SK-N-SH (cell line): Measurements from ENCODE around the gene PSKH1. TPM values are rescaled to one million over a fixed set of nuclear protein-coding genes. Genes with fewer than 3 reads are reported as not detected.

Source experiments
- CTCF ChIA-PET: fragments of 300-600, 350-600 bp; formaldehyde crosslinking; extraction: SDS; loops from one replicate; lab custom pipeline; 2021; lab: Yijun Ruan, JAX
- POLR2A ChIA-PET: fragments of 350-600 bp; sonication (Branson Sonifier 250); formaldehyde crosslinking; extraction: SDS; loops from one replicate; lab custom pipeline; 2020; ENCODE audit warnings: antibody characterized with exemption, inconsistent platforms; lab: Yijun Ruan, JAX
- DNase-seq: peaks from one replicate; pipeline ENCODE4 v3.0.0; 2012
- H2AFZ ChIP-seq: fragments of 200-600 bp; sonication (generic); 2 replicates; pipeline ENCODE4 v1.8.1; 2016; ENCODE audit warnings: antibody characterized with exemption, mild to moderate bottlenecking, low read depth
- H3F3A ChIP-seq: fragments of 200-600 bp; sonication (generic); replicated peaks from 2 replicates; pipeline ENCODE3; 2016; ENCODE audit warnings: antibody characterized with exemption, mild to moderate bottlenecking; ENCODE audit not compliant: insufficient read depth
- H3K27ac ChIP-seq, 2 experiments: fragments of 200-500 bp in 1 of 2; fragments of 200-600 bp in 1 of 2; sonication (Bioruptor generic) in 1 of 2; sonication (generic), shearing (Covaris generic) in 1 of 2; 2 replicates each; pipeline versions ENCODE4 v1.5.1 to v1.6.1; 2014 to 2016; ENCODE audit warnings: low read depth in 2 of 2, inconsistent platforms in 1 of 2, low read length in 1 of 2, mild to moderate bottlenecking in 1 of 2, mixed read lengths in 1 of 2
- H3K27me3 ChIP-seq: fragments of 200-600 bp; sonication (generic), shearing (Covaris generic); 2 replicates; pipeline ENCODE4 v1.6.1; 2016; ENCODE audit warnings: mixed run types; ENCODE audit not compliant: insufficient read depth
- H3K36me3 ChIP-seq, 2 experiments: fragments of 200-500 bp in 1 of 2; fragments of 200-600 bp in 1 of 2; sonication (Bioruptor generic) in 1 of 2; sonication (generic) in 1 of 2; replicated peaks in 1 of 2; 2 replicates each; pipeline versions ENCODE3 to v1.5.1; 2014 to 2016; ENCODE audit warnings: low read length in 1 of 2, mild to moderate bottlenecking in 1 of 2; ENCODE audit not compliant: insufficient read depth in 2 of 2, control insufficient read depth in 1 of 2
- H3K4me1 ChIP-seq, 2 experiments: fragments of 200-500 bp in 1 of 2; fragments of 200-600 bp in 1 of 2; sonication (Bioruptor generic) in 1 of 2; sonication (generic), shearing (Covaris generic) in 1 of 2; 2 replicates each; pipeline versions ENCODE4 v1.5.1 to v1.6.1; 2014 to 2016; ENCODE audit warnings: low read depth in 1 of 2, low read length in 1 of 2, mixed run types in 1 of 2; ENCODE audit not compliant: insufficient read depth in 2 of 2, control insufficient read depth in 1 of 2
- H3K4me2 ChIP-seq: fragments of 200-600 bp; sonication (generic), shearing (Covaris generic); 2 replicates; pipeline ENCODE4 v1.6.1; 2017; ENCODE audit warnings: mixed run types
- H3K4me3 ChIP-seq, 2 experiments: fragments of 200-500 bp in 1 of 2; fragments of 200-600 bp in 1 of 2; sonication (Bioruptor generic) in 1 of 2; sonication (generic), shearing (Covaris generic) in 1 of 2; 2 replicates each; pipeline versions ENCODE4 v1.5.1 to v1.8.1; 2014 to 2016; ENCODE audit warnings: low read depth in 2 of 2, inconsistent platforms in 1 of 2, low read length in 1 of 2, mild to moderate bottlenecking in 1 of 2, mixed read lengths in 1 of 2, moderate library complexity in 1 of 2
- H3K79me2 ChIP-seq: fragments of 200-600 bp; sonication (generic); 2 replicates; pipeline ENCODE4 v1.8.1; 2017; ENCODE audit warnings: mild to moderate bottlenecking; ENCODE audit not compliant: insufficient read depth
- H3K9ac ChIP-seq: fragments of 200-600 bp; sonication (generic); 2 replicates; pipeline ENCODE4 v1.6.1; 2017; ENCODE audit warnings: mixed run types
- H3K9me2 ChIP-seq: fragments of 200-600 bp; sonication (generic); 2 replicates; pipeline ENCODE4 v1.6.1; 2017; ENCODE audit warnings: mixed run types
- H3K9me3 ChIP-seq: fragments of 200-600 bp; sonication (generic); 2 replicates; pipeline ENCODE4 v1.6.1; 2017; ENCODE audit warnings: mixed run types, mild to moderate bottlenecking, moderate library complexity
- H4K20me1 ChIP-seq: fragments of 200-600 bp; sonication (generic); 2 replicates; pipeline ENCODE4 v1.6.1; 2017; ENCODE audit warnings: mild to moderate bottlenecking, mixed run types; ENCODE audit not compliant: insufficient read depth
- CTCF ChIP-seq: fragments of 200-600 bp; sonication (generic); IDR thresholded peaks from 2 replicates; pipeline ENCODE4 v1.6.1; 2017; ENCODE audit warnings: antibody characterized with exemption, mild to moderate bottlenecking, moderate library complexity
- FOXJ3 ChIP-seq: sonication (generic); formaldehyde crosslinking; IDR thresholded peaks from 2 replicates; pipeline ENCODE4 v1.5.1; 2020; ENCODE audit warnings: mild to moderate bottlenecking, missing genetic modification reagents
- GATA2 ChIP-seq: sonication (generic); formaldehyde crosslinking; IDR thresholded peaks from 2 replicates; pipeline ENCODE4 v1.5.0; 2020; ENCODE audit warnings: mild to moderate bottlenecking, missing genetic modification reagents
- NRF1 ChIP-seq: IDR thresholded peaks from 2 replicates; pipeline ENCODE4 v1.6.1; 2012; ENCODE audit warnings: low read depth, mild to moderate bottlenecking, low read length
- PBX3 ChIP-seq: IDR thresholded peaks from 2 replicates; pipeline ENCODE4; 2012
- RAD21 ChIP-seq: IDR thresholded peaks from 2 replicates; pipeline ENCODE4 v1.6.1; 2012; ENCODE audit warnings: mild to moderate bottlenecking, low read length
- RCOR1 ChIP-seq: fragments of 150-350 bp; IDR thresholded peaks from 2 replicates; pipeline ENCODE4 v1.6.1; 2017; ENCODE audit warnings: antibody characterized with exemption, low read length
- RFX5 ChIP-seq: IDR thresholded peaks from 2 replicates; pipeline ENCODE4 v1.6.1; 2012; ENCODE audit warnings: mild to moderate bottlenecking, improper control_type of control experiment, low read length
- RXRA ChIP-seq: IDR thresholded peaks from 2 replicates; pipeline ENCODE4 v1.4.0; 2012; ENCODE audit warnings: low read depth, mild to moderate bottlenecking, borderline replicate concordance
- TCF12 ChIP-seq: IDR thresholded peaks from 2 replicates; pipeline ENCODE4 v1.4.0; 2012
- USF1 ChIP-seq: IDR thresholded peaks from 2 replicates; pipeline ENCODE4 v1.4.0; 2012; ENCODE audit warnings: low read depth, borderline replicate concordance
- WGBS: methylation state at CpG from one replicate; pipeline ENCODE4 v1.1.6; 2017; ENCODE audit warnings: low lambda C conversion rate; 5-methylcytosine and 5-hydroxymethylcytosine counted together
- polyA plus RNA-seq, 3 experiments: library from polyadenylated mRNA; depleted of rRNA; stranded (reverse); fragments of >200 nt; gene quantifications; 2 replicates each; pipeline ENCODE4 v1.2.3, GENCODE V29; 2012

PSKH1 gene
- polyA plus RNA-seq, 1 of the 3 experiments (the other 2 are of a cell fraction): 30.1 TPM

GRCh38 chr16:67942510-67943255 lies 49.6 kb downstream of the PSKH1 start (continued):
- TF ChIP-seq RXRA (no peak), RCOR1 (no peak), PBX3 (no peak)

DNA sequence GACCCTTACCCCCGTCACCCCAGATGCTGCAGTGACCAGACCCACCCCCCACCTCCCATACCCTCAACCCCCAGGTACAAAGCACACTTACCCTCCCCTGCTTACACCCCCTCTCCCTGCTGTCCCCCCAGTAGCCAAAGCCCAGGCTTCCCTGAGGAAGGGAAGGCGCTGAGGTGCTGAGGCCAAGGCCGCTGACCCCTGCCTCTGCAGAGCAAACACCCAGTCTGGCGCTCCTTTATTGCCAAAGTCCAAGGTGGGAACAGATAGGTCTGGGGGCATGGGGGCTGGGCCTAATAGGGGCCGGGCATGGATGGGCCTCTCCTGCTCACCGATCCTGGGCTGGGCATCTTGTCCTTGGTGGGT lies 50.2 kb downstream of the PSKH1 start:
- peaks cover 12 to 60% of the 10 kb centered on the region in 2 experiments for H3K36me3 ChIP-seq
- 98% methylated on average over 6 of the region's 6 CpGs for WGBS
- H3K9ac ChIP-seq: no peak overlapping the region
- H3K4me2 ChIP-seq: no peak overlapping the region
- H3F3A ChIP-seq: peaks cover 22% of the 10 kb centered on the region
- CTCF ChIA-PET: interaction anchor here (0.7 to 28.1 kb wide), 9 partner anchors 11 to 272 kb away, joined by 3 to 564 read pairs (median 5); partner anchors contain the start of genes CTRL, EDC4, NRN1L and PSKH1
- H2AFZ ChIP-seq: no peak overlapping the region
- POLR2A ChIA-PET: no interaction called here
- no peaks in the 10 kb centered on the region for H3K27me3 ChIP-seq
- H3K4me3 ChIP-seq: no peak overlapping the region
- peaks cover 13% of the 10 kb centered on the region; the same call in 1 of the 2 replicates for H4K20me1 ChIP-seq
- no peak for TF ChIP-seq CTCF
- no peak for TF ChIP-seq RCOR1
- no peak for TF ChIP-seq TCF12
- no peak for TF ChIP-seq GATA2 (CRISPR knock-in tag)
- no peak for TF ChIP-seq NRF1
- no peak for TF ChIP-seq FOXJ3 (CRISPR knock-in tag)
- no peak for TF ChIP-seq RAD21
- TF ChIP-seq USF1: no peak
- no peak for TF ChIP-seq RFX5
- H3K4me1 ChIP-seq: peaks cover 0 to 22% of the 10 kb centered on the region in 2 experiments; a peak in 1 of 4 replicates
- no peaks in the 10 kb centered on the region for H3K9me3 ChIP-seq
- H3K79me2 ChIP-seq: peaks cover 10% of the 10 kb centered on the region; the same call in 1 of the 2 replicates
- DNase-seq: no peak
- H3K27ac ChIP-seq: no peak overlapping the region; a peak in 1 of 4 replicates
- no peaks in the 10 kb centered on the region for H3K9me2 ChIP-seq
